SKM-1 treated with dmso at 0.1 percent for 144 hours (cell line): ENCODE measurements around the gene SPIB.
"Not testable (repeated sequence)": the region's sequence is repeated elsewhere in the genome, so short reads cannot be mapped to it uniquely, and the experiment has no call there.

Experiments
- DNase-seq: peaks from one replicate; lab custom pipeline; 2025; ENCODE audit not compliant: unreplicated experiment; lab: John Stamatoyannopoulos, UW

Gene SPIB

DNA sequence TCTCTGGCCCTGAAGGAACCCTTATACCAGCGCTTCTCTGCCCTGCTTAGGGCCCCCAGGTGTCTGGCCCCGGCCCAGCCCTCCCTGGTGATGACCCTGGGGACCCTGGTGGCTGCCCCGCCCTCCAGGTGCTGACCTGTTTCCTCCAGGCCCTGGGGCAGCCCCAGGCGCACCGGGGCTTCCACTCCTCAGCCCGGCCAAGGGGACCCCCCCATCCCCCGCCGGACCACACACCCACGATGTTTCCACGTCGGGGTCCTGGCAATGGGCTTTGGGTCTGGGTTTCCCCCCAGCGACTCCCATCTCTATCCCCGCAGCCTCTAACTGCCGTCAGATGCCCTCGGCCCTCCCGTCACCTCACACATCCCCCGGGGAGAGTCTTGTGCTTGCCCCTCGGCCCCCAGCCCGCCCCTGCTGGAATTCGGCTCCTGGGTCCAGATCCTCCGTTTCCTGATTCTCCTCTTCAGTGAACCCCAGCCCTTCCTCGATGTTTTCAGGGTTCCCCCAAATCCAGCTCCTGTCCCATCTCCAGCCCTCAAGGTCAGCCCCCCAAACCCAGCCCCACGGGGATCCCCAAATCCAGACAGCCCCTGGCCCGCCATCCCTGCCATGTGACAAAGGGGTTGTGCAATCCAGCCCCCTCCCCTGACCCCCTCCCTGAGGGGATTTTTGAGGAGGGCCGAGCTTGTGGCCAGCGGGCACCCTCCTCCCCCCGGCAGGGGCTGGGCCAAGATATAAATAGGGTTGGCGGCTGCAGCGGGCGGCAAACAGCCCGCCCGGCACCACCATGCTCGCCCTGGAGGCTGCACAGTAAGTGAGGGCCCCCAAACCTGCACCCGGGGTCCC, at the start of gene SPIB:
Gene SPIB, plus strand, starts transcription at position 763 of the 846 bp plus-strand sequence. Its CDS starts 25 bp downstream, at position 788.
- no peak for DNase-seq

DNA sequence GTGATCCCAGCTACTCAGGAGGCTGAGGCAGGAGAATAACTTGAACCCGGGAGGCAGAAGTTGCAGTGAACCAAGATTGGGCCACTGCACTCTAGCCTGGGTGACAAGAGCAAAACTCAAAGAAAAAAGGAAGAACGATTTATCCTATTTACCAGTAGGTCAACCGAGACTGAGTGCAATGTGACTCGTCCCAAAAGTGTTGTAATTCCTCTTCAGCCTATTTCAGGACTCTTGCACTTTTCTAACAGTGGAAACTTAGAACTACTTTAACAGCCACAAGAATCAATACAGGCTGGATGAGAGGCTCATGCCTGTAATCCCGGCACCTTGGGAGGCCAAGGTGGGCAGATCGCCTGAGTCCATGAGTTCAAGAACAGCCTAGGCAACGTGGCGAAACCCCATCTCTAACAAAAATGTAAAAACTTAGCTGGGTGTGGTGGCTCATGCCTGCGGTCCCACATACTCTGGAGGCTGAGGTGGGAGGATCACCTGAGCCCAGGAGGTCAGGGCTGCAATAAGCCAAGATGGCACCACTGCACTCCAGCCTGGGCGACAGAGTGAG, 46.7 kb upstream of the SPIB start:
- DNase-seq, result peak; percentile 55

DNA sequence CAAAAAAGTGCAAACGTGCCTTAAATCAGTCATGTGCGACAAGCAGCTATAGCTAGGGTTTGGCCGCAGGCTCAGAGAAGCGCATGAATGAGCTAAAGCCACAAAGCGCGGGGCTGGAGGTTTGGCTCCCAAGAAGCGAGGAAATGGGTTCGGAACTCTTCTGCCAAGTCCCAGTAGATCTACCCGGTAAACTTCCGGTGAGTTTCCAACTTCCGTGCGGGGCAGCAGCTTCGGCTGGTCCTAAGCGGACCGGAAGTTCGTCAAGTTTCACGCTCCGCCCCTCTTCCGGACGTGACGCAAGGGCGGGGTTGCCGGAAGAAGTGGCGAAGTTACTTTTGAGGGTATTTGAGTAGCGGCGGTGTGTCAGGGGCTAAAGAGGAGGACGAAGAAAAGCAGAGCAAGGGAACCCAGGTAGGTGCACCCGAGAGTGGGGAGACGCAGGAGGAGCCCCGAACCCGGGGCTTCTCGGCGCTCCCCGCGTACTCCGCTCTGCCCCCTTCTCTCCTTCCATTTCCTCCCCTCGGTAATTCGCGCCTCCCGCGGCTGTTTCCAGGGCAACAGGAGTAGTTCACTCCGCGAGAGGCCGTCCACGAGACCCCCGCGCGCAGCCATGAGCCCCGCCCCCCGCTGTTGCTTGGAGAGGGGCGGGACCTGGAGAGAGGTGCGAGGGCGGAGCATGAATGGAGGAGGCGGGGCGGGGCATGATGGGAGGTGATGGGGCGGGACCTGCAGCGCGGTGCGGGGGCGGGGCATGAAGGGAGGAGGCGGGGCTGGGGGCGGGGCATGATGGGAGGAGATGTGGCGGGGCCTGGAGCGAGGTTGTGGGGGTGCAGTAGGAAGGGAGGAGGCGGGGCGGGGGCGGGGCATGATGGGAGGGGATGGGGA, 42.3 kb upstream of the SPIB start, which contains the start of gene NR1H2:
Gene NR1H2, plus strand, starts transcription at position 292 of the 885 bp plus-strand sequence. CDS start 1,149 bp downstream, outside the sequence.
- peak; percentile 81 for DNase-seq

DNA sequence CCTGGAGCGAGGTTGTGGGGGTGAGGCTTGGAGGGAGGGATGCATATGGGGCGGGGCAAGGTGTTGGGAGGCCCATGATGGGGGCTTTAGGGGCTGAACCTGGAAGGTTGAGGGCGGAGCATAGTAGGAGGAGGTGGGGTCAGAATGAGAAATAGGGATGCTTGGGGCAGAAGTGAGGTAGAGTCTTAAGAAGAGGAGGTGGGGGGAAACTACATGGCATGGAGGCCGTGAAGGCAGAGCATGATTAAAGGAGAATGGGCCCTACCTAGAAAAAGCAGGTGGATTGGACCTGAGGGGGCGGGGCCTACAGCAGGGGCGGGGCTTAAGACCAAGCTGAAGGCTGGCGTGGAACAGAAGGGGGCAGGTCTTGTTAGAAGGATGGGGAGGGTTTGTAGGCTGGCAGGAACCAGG, 41.7 kb upstream of the SPIB start:
- DNase-seq, result no peak

DNA sequence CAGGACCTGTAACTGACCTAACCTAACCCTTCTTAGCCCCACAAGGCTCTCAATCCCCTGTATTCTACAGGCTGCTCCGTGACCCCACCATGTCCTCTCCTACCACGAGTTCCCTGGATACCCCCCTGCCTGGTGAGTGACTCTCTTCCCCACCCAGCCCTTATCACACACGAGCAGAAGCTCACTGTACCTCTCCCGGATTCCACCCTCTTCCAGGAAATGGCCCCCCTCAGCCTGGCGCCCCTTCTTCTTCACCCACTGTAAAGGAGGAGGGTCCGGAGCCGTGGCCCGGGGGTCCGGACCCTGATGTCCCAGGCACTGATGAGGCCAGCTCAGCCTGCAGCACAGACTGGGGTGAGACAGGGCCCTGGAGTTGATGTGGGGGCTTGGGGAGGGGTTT, 41.2 kb upstream of the SPIB start:
- no peak for DNase-seq

DNA sequence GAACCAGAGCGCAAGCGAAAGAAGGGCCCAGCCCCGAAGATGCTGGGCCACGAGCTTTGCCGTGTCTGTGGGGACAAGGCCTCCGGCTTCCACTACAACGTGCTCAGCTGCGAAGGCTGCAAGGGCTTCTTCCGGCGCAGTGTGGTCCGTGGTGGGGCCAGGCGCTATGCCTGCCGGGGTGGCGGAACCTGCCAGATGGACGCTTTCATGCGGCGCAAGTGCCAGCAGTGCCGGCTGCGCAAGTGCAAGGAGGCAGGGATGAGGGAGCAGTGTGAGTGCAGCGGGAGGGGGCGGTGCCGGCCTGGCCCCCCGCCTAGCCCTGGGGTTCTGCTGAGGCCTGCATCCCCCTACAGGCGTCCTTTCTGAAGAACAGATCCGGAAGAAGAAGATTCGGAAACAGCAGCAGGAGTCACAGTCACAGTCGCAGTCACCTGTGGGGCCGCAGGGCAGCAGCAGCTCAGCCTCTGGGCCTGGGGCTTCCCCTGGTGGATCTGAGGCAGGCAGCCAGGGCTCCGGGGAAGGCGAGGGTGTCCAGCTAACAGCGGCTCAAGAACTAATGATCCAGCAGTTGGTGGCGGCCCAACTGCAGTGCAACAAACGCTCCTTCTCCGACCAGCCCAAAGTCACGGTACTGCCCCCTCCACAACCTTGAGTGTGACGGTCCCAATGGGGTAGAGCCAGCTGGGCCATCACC, 40.4 kb upstream of the SPIB start:
- no peak for DNase-seq

DNA sequence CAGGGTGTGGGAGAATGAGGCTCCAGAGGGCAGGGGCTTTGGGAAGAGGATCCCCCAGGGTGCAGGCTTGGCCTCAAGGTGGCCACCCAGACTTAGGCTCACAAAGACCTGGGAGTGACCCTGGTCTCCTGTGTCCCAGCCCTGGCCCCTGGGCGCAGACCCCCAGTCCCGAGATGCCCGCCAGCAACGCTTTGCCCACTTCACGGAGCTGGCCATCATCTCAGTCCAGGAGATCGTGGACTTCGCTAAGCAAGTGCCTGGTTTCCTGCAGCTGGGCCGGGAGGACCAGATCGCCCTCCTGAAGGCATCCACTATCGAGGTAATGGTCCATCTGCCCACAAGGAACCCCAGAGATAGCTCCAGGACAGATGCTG, 39.9 kb upstream of the SPIB start:
- DNase-seq, result no peak

DNA sequence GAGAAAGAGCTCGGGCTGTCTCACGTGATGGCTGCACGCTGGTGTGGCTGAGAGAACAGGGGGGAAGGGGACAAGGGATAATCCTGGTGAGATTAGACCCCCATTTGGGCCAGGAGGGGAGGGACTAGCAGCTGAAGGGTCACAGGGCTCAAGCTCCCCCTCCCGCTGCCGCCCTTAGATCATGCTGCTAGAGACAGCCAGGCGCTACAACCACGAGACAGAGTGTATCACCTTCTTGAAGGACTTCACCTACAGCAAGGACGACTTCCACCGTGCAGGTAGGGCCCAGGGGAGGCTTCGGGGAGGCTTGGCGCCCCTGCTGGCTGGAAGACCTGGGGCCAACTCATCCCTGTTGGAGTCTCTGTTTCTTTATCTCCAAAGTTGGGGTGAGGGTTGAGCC, 39.1 kb upstream of the SPIB start:
- DNase-seq, result no peak

DNA sequence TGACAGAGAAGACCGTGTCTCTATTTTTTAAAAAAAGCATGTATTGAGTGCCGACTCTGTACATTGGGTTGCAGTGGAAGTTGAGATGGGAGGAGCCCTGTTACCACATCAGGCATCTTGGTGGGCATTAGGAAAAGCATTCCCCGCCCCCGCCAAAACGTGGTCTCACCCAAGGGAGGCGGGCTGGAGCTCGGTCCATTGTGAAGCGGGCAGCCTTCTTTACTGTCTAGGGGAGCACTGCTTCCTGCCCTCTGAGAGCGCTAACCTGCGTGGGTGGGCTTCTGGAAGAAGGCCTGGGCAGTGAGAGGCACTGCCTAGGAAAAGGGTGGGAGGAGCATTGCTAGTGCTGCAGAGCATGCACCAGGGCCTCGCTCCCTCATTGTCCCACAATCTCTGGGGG, 38.6 kb upstream of the SPIB start:
- no peak for DNase-seq

DNA sequence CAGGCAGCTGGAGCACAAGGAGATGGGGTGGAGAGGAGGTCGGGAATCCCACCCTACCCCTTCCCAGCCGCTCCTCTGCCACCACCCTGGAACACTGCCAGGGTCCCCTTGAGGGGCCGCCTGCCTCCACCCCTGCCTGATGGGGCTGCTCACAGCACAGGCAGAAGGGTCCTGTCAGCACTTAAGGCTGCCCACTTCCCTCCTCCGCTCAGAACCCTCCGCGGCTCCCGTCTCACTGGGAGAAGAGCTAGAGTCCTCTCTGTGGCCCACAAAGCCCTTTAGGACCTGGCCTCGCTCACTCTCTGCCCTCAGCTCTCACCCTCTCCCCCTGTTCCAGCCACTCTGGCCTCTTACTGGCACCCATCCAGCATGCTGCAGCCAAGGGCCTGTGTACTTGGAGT, 38.0 kb upstream of the SPIB start:
- DNase-seq, result no peak

DNA sequence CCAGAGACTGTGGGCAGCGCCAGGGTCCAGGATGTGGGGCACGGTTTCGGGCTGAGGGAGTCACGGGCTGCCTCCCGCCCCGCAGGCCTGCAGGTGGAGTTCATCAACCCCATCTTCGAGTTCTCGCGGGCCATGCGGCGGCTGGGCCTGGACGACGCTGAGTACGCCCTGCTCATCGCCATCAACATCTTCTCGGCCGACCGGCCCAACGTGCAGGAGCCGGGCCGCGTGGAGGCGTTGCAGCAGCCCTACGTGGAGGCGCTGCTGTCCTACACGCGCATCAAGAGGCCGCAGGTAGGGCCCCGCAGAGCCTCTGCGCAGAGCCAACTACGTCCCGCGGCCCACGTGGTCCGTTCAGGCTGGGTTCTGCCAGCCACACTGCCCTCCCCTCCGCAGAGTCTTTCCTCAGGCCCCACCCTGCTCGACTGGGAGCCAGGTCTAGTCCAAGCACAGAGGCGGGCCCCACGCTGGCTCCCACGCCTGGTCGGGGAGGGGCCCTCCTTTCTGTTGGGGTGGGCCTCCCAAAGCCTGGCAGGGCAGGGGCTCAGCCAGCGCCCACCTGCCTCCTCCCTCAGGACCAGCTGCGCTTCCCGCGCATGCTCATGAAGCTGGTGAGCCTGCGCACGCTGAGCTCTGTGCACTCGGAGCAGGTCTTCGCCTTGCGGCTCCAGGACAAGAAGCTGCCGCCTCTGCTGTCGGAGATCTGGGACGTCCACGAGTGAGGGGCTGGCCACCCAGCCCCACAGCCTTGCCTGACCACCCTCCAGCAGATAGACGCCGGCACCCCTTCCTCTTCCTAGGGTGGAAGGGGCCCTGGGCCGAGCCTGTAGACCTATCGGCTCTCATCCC, 36.6 kb upstream of the SPIB start:
- DNase-seq, result no peak

DNA sequence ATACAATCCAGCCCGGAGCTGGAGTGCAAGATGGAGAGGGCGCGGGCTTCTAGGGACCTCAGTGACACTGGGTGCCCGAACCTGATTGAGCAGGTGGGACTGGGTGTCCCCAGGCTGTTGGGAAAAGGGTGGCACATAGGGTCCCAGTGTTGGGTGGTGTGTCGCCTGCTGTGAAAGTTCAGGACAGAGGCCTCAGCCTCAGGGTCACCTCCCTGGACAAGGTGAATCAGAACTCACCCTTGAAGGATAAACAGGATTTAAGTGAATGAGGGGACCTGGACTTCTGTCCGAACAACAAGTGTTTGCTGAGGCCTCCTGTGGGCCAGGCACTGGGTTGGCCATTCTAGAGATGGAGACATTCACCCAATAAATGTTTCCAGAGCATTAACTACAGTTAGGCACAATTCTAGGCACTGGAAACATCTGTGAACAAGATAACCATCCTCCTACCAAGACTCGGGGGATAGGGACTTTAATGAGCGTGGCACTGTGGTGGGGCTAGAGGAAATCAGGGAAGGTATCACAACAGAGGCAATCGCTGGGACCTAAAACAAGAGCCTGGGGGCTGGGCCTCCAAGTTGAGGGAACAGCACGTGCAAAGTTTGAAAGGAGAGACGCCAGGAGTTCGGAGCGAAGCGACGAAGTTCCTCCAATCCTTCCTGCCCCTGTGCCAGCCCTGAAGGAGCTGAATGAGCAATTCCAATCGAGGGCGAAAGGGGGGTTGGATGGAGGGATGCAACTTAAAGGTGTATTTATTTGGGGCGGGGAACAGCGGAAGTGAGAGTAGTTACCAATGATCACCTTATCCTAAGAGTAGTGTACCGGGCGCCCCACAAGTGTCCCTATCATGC, 35.5 kb upstream of the SPIB start:
- no peak for DNase-seq

DNA sequence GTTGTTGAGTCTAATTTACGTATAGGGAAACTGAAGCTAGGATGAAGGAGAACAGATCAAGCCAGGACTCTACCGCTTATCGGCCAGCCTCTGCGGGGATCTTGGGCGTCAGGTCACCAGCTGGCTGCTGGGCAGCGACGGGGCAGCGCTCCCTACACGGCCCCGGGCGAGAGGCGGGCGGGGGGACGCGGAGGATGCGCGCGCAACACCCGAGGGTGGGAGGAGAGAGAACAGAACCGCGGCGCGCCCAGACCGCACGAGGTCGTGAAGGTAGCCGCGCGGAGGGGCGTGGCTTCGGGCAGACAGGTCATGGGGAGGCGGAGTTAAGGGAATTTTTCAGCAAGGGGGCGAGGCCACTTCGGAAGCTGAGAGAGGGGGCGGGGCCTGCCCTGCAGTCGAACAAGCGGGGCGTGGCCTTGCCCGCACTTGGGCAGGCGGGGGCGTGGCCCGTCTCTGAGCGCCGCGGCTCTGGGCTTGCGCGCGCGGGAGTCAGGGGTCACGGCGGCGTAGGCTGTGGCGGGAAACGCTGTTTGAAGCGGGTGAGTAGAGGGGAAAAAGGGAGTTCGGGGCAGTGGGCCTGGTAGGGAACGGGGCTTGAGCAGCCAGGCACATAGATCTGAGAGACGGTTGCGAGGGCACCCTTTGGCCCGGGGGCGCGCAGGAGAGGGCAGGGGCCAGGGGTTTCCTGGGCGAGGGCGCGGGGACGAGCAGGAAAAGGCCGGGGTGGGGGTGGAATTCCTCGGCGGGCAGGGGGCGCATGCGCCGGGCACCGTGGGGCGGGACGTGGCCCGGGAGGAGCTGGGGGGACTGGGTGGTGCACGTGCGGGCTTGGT, 34.7 kb upstream of the SPIB start, which contains the start of gene POLD1:
Gene POLD1, plus strand, starts transcription at position 496 of the 833 bp plus-strand sequence. CDS start 14,505 bp downstream, outside the sequence.
- peak; percentile 89 for DNase-seq

DNA sequence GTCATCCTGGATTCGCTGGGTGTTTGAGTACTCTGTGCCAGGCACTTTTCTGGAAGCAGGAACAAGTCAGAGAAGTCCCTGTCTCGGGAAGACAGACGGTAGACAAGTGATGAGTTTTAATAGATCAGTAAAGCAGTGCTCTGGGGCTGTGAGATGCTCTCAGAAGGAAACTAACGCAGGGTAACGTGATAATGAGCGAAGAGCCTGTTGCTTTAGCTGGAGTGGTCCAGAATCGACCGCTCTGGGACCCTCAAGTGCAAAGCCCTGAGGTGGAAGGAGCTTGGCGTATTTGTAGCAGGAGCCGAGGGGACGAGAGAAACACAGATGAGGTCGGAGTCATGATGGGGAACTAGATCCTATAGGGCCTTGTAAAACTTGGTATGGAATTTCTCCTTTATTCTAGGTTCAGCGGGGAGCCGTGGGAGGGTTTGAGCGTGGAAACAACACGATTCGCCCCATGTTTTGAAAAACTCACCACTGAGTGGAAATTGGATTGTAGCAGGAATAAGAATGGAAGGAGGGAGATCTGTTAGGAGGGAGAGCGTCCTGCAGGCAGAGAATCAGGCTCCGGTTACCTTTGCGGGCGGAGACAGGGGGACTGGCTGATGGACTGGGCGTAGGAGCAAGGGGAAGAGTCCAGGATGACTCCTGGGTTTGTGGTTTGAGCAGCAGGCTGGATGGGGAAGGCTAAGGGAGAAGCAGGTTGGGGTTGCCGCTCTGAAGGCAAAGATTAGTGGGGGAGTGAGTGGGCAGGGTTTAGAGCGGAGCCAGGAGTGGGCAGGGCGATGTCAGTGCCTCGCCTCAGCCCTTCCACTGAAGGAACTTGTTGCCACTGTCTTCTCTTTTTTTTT, 33.8 kb upstream of the SPIB start:
- no peak for DNase-seq

DNA sequence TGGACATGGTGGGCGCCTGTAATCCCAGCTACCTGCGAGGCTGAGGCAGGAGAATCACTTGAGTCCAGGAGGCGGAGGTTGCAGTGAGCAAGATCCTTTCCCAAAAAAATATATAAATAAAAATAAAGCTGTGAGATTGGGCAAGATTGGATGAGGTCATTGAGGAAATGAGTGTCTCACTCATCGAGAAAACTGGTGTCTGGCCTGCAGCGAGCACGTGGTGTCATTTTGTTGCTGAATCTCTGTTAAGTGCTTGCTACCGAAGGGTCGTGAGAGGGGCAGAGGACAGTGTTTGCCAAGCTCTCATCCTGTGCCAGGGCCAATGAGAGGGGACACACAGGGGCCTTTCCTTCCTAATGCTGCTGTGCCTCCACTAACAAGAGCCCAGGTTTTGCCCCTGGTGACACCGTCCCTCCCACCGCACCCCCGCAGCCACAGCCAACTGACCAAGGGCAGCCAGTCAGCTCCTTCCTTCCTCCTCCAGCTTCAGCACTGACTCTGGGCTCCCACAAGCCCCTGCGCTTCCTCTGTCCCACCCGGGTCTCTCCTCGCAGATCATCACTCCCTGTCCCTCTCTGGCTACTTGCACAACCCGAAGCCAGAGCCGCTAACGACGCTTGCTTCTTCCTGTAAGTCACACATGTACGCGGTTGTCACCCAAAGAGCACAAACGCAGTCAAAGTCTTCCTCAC, 31.4 kb upstream of the SPIB start:
- DNase-seq, result no peak

DNA sequence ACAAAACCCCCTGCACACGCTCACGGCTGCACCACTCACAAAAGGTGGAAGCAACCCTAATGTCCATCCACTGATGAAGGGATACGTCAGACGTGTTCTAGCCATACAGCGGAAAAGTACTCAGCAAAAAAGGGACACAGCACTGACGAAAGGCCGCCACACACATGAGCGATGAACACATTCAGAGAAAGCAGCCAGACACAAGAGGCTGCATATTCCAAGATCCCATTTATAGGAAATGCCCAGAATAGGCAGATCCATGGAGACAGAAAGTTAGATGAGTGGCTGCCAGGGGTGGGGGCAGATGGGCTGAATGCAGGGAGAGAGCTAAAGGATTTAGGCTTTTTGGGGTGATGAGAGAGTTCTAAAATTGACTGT, 30.9 kb upstream of the SPIB start:
- no peak for DNase-seq

DNA sequence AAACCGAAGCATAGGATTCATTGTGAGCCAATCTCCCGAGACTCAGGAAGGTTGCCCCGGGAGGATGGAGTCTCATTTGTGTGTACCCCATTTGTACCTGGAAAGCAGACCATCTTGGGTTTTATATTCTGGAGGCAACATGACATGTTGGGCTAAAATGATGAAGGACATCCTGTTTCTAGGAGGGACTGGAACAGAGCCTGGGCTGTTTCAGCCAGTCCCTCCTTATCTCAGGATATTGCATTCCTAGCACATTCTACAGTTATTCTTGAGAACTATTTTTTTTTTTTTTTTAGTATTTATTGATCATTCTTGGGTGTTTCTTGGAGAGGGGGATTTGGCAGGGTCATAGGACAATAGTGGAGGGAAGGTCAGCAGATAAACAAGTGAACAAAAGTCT, 28.4 kb upstream of the SPIB start:
- not testable (repeated sequence) for DNase-seq
